ENCODE data around the gene CGB8. TPM values are rescaled to one million over a fixed set of nuclear protein-coding genes. Genes with fewer than 3 reads are reported as not detected.
"Not testable (repeated sequence)": the region's sequence is repeated elsewhere in the genome, so short reads cannot be mapped to it uniquely, and the experiment has no call there.

The CGB8 gene
- not detected for total RNA-seq

GRCh38 chr19:49049011-49049410 lies at the start of gene CGB8:
TSS of gene CGB8 (minus strand) at chr19:49049111. CDS start at chr19:49048739, 372 bp downstream.
- not testable (repeated sequence) for H3K4me3 ChIP-seq; H3K27ac ChIP-seq; ATAC-seq (ENCODE audit: low FRiP score in 2 of 2); H3K9me3 ChIP-seq; DNase-seq; H3K27me3 ChIP-seq; H3K36me3 ChIP-seq; H3K4me1 ChIP-seq
- 72 to 80% methylated on average over 1 to 10 of the region's 12 CpGs for WGBS, 2 donors

- H3K4me1 ChIP-seq, result peaks cover 4 to 5% (median 4%) of the 10 kb centered on the region in 4 donors
- peak in 1 of 2 donors; percentile 63 for DNase-seq
- H3K4me3 ChIP-seq, result no peak overlapping the region
- no peak overlapping the region for H3K27ac ChIP-seq
- WGBS, 2 donors, result 60 to 62% methylated on average over 7 to 8 of the region's 8 CpGs
- H3K27me3 ChIP-seq, result no peaks in the 10 kb centered on the region
- no peaks in the 10 kb centered on the region for H3K9me3 ChIP-seq
- H3K36me3 ChIP-seq, result peaks cover 19 to 97% (median 81%) of the 10 kb centered on the region in 4 donors
- TF ChIP-seq POLR2AphosphoS5 (IDR thresholded peaks at IDR 0.05) (no peak), EP300 (IDR thresholded peaks at IDR 0.05) (no peak), POLR2A (IDR thresholded peaks at IDR 0.05) (no peak), CTCF (IDR thresholded peaks at IDR 0.05) (peak; percentile 93 to 98 (median 97))
- ATAC-seq (ENCODE audit: low FRiP score in 2 of 2), result peak; percentile 84 to 90
These were observed 48.8 kb upstream of the CGB8 start for GRCh38 chr19:49097453-49098288.

- WGBS, 2 donors, result 85 to 87% methylated on average over 22 to 23 of the region's 23 CpGs
- H3K4me1 ChIP-seq, result peaks cover 4 to 5% (median 4%) of the 10 kb centered on the region in 4 donors
- no peak overlapping the region for H3K27ac ChIP-seq
- no peaks in the 10 kb centered on the region for H3K27me3 ChIP-seq
- no peak for ATAC-seq (ENCODE audit: low FRiP score in 2 of 2)
- H3K9me3 ChIP-seq, result no peaks in the 10 kb centered on the region
- peaks cover 19 to 97% (median 80%) of the 10 kb centered on the region in 4 donors for H3K36me3 ChIP-seq
- TF ChIP-seq POLR2AphosphoS5 (IDR thresholded peaks at IDR 0.05), result no peak
- no peak for TF ChIP-seq CTCF (IDR thresholded peaks at IDR 0.05)
- no peak for TF ChIP-seq POLR2A (IDR thresholded peaks at IDR 0.05)
- no peak for TF ChIP-seq EP300 (IDR thresholded peaks at IDR 0.05)
- DNase-seq, result peak in 1 of 2 donors; percentile 58
- H3K4me3 ChIP-seq, result no peak overlapping the region
These were observed 45.9 kb upstream of the CGB8 start for GRCh38 chr19:49094505-49095482.

GRCh38 chr19:49092686-49093085 lies 43.8 kb upstream of the CGB8 start:
- Histone ChIP-seq H3K27me3 (no peaks in the 10 kb centered on the region), H3K36me3 (peaks cover 19 to 94% (median 77%) of the 10 kb centered on the region in 4 donors), H3K9me3 (no peaks in the 10 kb centered on the region), H3K27ac (no peak overlapping the region), H3K4me1 (peaks cover 5 to 17% (median 6%) of the 10 kb centered on the region in 4 donors), H3K4me3 (no peak overlapping the region)
- ATAC-seq (ENCODE audit: low FRiP score in 2 of 2) (no peak), DNase-seq (no peak)
- TF ChIP-seq CTCF (IDR thresholded peaks at IDR 0.05) (no peak), EP300 (IDR thresholded peaks at IDR 0.05) (no peak), POLR2AphosphoS5 (IDR thresholded peaks at IDR 0.05) (no peak), POLR2A (IDR thresholded peaks at IDR 0.05) (no peak)
- 93 to 95% methylated on average over 6 of the region's 6 CpGs for WGBS, 2 donors

Measured in upper lobe of left lung (tissue), 6 donors.